ENCODE results near the gene NIM1K.
"Not testable (repeated sequence)": the region's sequence is repeated elsewhere in the genome, so short reads cannot be mapped to it uniquely, and the experiment has no call there.

Gene NIM1K

GRCh38 chr5:43245724-43246385 lies 53.8 kb downstream of the NIM1K start:
- DNase-seq (ENCODE audit: low read depth in 1 of 2, low spot score in 1 of 2) = no peak
- in situ Hi-C loops (cut with HindIII; ENCODE audit: low pct_unique_long_range_greater_than_20kb, low sequenced_read_pairs) = no loop called here
- TF ChIP-seq JUND (IDR thresholded peaks at IDR 0.05; ENCODE audit: low read depth) = no peak

GRCh38 chr5:43251754-43252153 lies 59.7 kb downstream of the NIM1K start:
- TF ChIP-seq JUND (IDR thresholded peaks at IDR 0.05; ENCODE audit: low read depth) = no peak
- DNase-seq (ENCODE audit: low read depth in 1 of 2, low spot score in 1 of 2) = no peak
- in situ Hi-C loops (cut with HindIII; ENCODE audit: low pct_unique_long_range_greater_than_20kb, low sequenced_read_pairs) = no loop called here

GRCh38 chr5:43255704-43256103 lies 63.7 kb downstream of the NIM1K start:
- no peak for DNase-seq (ENCODE audit: low read depth in 1 of 2, low spot score in 1 of 2)
- no peak for TF ChIP-seq JUND (IDR thresholded peaks at IDR 0.05; ENCODE audit: low read depth)
- in situ Hi-C loops (cut with HindIII; ENCODE audit: low pct_unique_long_range_greater_than_20kb, low sequenced_read_pairs) = no loop called here

- in situ Hi-C loops (cut with HindIII; ENCODE audit: low pct_unique_long_range_greater_than_20kb, low sequenced_read_pairs) = no loop called here
- TF ChIP-seq JUND (IDR thresholded peaks at IDR 0.05; ENCODE audit: low read depth) = no peak
- DNase-seq (ENCODE audit: low read depth in 1 of 2, low spot score in 1 of 2) = no peak
Observed at GRCh38 chr5:43256261-43256966, 64.4 kb downstream of the NIM1K start.

GRCh38 chr5:43258116-43258515 lies 66.1 kb downstream of the NIM1K start:
- in situ Hi-C loops (cut with HindIII; ENCODE audit: low pct_unique_long_range_greater_than_20kb, low sequenced_read_pairs) = no loop called here
- TF ChIP-seq JUND (IDR thresholded peaks at IDR 0.05; ENCODE audit: low read depth) = no peak
- no peak for DNase-seq (ENCODE audit: low read depth in 1 of 2, low spot score in 1 of 2)

GRCh38 chr5:43262269-43262668 lies 70.2 kb downstream of the NIM1K start:
- in situ Hi-C loops (cut with HindIII; ENCODE audit: low pct_unique_long_range_greater_than_20kb, low sequenced_read_pairs); DNase-seq (ENCODE audit: low read depth in 1 of 2, low spot score in 1 of 2): not testable (repeated sequence)

- TF ChIP-seq JUND (IDR thresholded peaks at IDR 0.05; ENCODE audit: low read depth) = no peak
- in situ Hi-C loops (cut with HindIII; ENCODE audit: low pct_unique_long_range_greater_than_20kb, low sequenced_read_pairs) = no loop called here
- DNase-seq (ENCODE audit: low read depth in 1 of 2, low spot score in 1 of 2) = no peak
Observed at GRCh38 chr5:43268188-43268820, 76.3 kb downstream of the NIM1K start.

GRCh38 chr5:43270645-43271044 lies 78.6 kb downstream of the NIM1K start:
- in situ Hi-C loops (cut with HindIII; ENCODE audit: low pct_unique_long_range_greater_than_20kb, low sequenced_read_pairs) = no loop called here
- DNase-seq (ENCODE audit: low read depth in 1 of 2, low spot score in 1 of 2) = no peak

GRCh38 chr5:43273552-43273951 lies 81.5 kb downstream of the NIM1K start:
- in situ Hi-C loops (cut with HindIII; ENCODE audit: low pct_unique_long_range_greater_than_20kb, low sequenced_read_pairs) = no loop called here
- TF ChIP-seq JUND (IDR thresholded peaks at IDR 0.05; ENCODE audit: low read depth) = no peak
- DNase-seq (ENCODE audit: low read depth in 1 of 2, low spot score in 1 of 2) = no peak

More at GRCh38 chr5:43270645-43271044, 78.6 kb downstream of the NIM1K start:
- TF ChIP-seq JUND (IDR thresholded peaks at IDR 0.05; ENCODE audit: low read depth) = no peak

GRCh38 chr5:43274435-43275114 lies 82.5 kb downstream of the NIM1K start:
- in situ Hi-C loops (cut with HindIII; ENCODE audit: low pct_unique_long_range_greater_than_20kb, low sequenced_read_pairs) = no loop called here
- TF ChIP-seq JUND (IDR thresholded peaks at IDR 0.05; ENCODE audit: low read depth) = no peak

GRCh38 chr5:43275391-43275790 lies 83.4 kb downstream of the NIM1K start:
- no peak for DNase-seq (ENCODE audit: low read depth in 1 of 2, low spot score in 1 of 2)
- in situ Hi-C loops (cut with HindIII; ENCODE audit: low pct_unique_long_range_greater_than_20kb, low sequenced_read_pairs) = no loop called here
- TF ChIP-seq JUND (IDR thresholded peaks at IDR 0.05; ENCODE audit: low read depth) = no peak

More at GRCh38 chr5:43274435-43275114, 82.5 kb downstream of the NIM1K start:
- peak; percentile 14 to 72 for DNase-seq (ENCODE audit: low read depth in 1 of 2, low spot score in 1 of 2)

- DNase-seq (ENCODE audit: low read depth in 1 of 2, low spot score in 1 of 2) = no peak
- TF ChIP-seq JUND (IDR thresholded peaks at IDR 0.05; ENCODE audit: low read depth) = no peak
- in situ Hi-C loops (cut with HindIII; ENCODE audit: low pct_unique_long_range_greater_than_20kb, low sequenced_read_pairs) = no loop called here
Observed at GRCh38 chr5:43279548-43280274, 87.7 kb downstream of the NIM1K start.

Data from T47D (cell line).